Ishikawa (cell line): ENCODE results near the gene KIAA1671.

Experiments used
- REST ChIP-seq: IDR thresholded peaks from 2 replicates; pipeline ENCODE4 v1.6.1; 2012; ENCODE audit warnings: low read depth, mild to moderate bottlenecking
- TF ChIP-seq, protein P1 (sequence below): IDR thresholded peaks from 2 replicates; pipeline ENCODE4 v1.6.1; 2012

- TF ChIP-seq, protein P1, sequence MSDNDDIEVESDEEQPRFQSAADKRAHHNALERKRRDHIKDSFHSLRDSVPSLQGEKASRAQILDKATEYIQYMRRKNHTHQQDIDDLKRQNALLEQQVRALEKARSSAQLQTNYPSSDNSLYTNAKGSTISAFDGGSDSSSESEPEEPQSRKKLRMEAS: no peak
- no peak for TF ChIP-seq REST
Measured at GRCh38 chr22:25174888-25175411, 222.4 kb downstream of the KIAA1671 start.
